Loucy (cell line): ENCODE results near the gene CENPU.

ENCODE experiments used
- CTCF ChIP-seq: fragments of 200-600 bp; sonication (generic); conservative IDR thresholded peaks from 2 replicates; pipeline ENCODE4 v1.5.1; 2014; ENCODE audit warnings: mild to moderate bottlenecking, antibody characterized with exemption, low read length
- EZH2phosphoT487 ChIP-seq: fragments of 200-600 bp; IDR thresholded peaks from 2 replicates; pipeline ENCODE4 v1.6.1; 2018; ENCODE audit warnings: antibody characterized with exemption, mild to moderate bottlenecking, moderate library complexity, borderline replicate concordance

- TF ChIP-seq CTCF (no peak), EZH2phosphoT487 (no peak)
Observed at GRCh38 chr4:184664445-184665210, 69.3 kb downstream of the CENPU start.
